ENCODE data around the gene PSD4.

Gene PSD4

GRCh38 chr2:113142290-113142689 is 31.5 kb upstream of the PSD4 start:
- DNase-seq (ENCODE audit: low read depth in 2 of 2), result no peak

GRCh38 chr2:113144259-113144658 is 29.5 kb upstream of the PSD4 start:
- no peak for DNase-seq (ENCODE audit: low read depth in 2 of 2)

- DNase-seq (ENCODE audit: low read depth in 2 of 2), result no peak
Measured at GRCh38 chr2:113148606-113149552, 24.9 kb upstream of the PSD4 start.

GRCh38 chr2:113149553-113150257 is 24.1 kb upstream of the PSD4 start:
- no peak for DNase-seq (ENCODE audit: low read depth in 2 of 2)

GRCh38 chr2:113150258-113150601 is 23.5 kb upstream of the PSD4 start:
- DNase-seq (ENCODE audit: low read depth in 2 of 2), result no peak

- no peak for DNase-seq (ENCODE audit: low read depth in 2 of 2)
Measured at GRCh38 chr2:113155331-113155730, 18.4 kb upstream of the PSD4 start.

GRCh38 chr2:113156278-113157117 is 17.3 kb upstream of the PSD4 start:
- DNase-seq (ENCODE audit: low read depth in 2 of 2), result no peak

- DNase-seq (ENCODE audit: low read depth in 2 of 2), result no peak
Measured at GRCh38 chr2:113157118-113157896, 16.5 kb upstream of the PSD4 start.

- no peak for DNase-seq (ENCODE audit: low read depth in 2 of 2)
Measured at GRCh38 chr2:113157897-113158753, 15.6 kb upstream of the PSD4 start.

GRCh38 chr2:113158884-113159553 is 14.8 kb upstream of the PSD4 start:
- no peak for DNase-seq (ENCODE audit: low read depth in 2 of 2)

- DNase-seq (ENCODE audit: low read depth in 2 of 2), result no peak
Measured at GRCh38 chr2:113160248-113160647, 13.5 kb upstream of the PSD4 start.

GRCh38 chr2:113160962-113161361 is 12.8 kb upstream of the PSD4 start:
- DNase-seq (ENCODE audit: low read depth in 2 of 2), result no peak

- no peak for DNase-seq (ENCODE audit: low read depth in 2 of 2)
Measured at GRCh38 chr2:113162173-113162572, 11.6 kb upstream of the PSD4 start.

GRCh38 chr2:113162869-113163268 is 10.9 kb upstream of the PSD4 start:
- no peak for DNase-seq (ENCODE audit: low read depth in 2 of 2)

GRCh38 chr2:113164215-113164929 is 9.4 kb upstream of the PSD4 start:
- DNase-seq (ENCODE audit: low read depth in 2 of 2), result no peak

GRCh38 chr2:113164930-113165585 is 8.7 kb upstream of the PSD4 start:
- DNase-seq (ENCODE audit: low read depth in 2 of 2), result no peak

GRCh38 chr2:113166187-113166645 is 7.6 kb upstream of the PSD4 start:
- DNase-seq (ENCODE audit: low read depth in 2 of 2), result no peak

- no peak for DNase-seq (ENCODE audit: low read depth in 2 of 2)
Measured at GRCh38 chr2:113167115-113167932, 6.4 kb upstream of the PSD4 start.
